GM12801 (cell line): ENCODE results near the gene CREB3L2.

Experiments used
- TF ChIP-seq, protein P1 (sequence below): IDR thresholded peaks from one replicate; pipeline ENCODE4 v1.5.1; 2011; ENCODE audit warnings: control low read depth; ENCODE audit not compliant: insufficient read length; ENCODE audit errors: extremely low read depth

Gene CREB3L2

DNA sequence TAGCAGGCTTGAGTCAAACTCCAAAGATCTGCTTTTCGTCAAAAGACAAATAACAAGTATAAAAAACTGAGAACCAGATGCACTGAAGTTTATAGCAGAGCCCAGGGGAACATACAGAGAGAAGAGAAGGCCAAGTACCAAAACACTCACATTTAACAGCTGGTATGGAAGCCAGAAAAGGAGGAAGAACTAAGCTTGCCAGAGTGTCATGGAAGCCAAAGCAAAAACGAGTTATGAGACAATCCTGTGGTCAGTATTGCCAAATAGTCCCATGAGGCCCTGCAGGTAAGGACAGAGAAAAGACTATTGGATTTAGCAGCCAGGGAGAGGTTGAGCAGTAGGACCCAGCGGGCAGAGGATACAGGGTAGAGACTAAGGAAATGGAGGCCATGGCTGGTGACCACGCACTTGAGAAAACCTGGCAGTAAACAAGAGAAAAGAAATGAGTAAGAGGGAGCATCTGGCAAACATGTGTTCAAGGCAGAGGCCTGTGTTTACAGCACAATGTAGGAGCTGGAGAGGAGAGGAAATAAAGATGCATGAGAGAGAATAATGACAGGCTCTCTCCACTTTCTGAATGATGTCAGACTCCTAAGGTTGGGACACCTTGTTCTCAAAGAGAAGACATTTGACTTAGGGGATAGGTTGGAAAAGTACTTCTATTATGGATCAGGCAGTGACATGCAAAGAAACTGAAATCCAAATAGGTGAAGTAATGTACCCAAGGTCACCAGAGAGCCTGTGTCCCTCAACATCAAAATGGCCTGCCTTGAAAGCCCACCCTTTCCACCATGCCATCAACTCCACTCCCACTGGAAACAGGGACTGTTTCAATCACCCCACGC, 9.1 kb downstream of the CREB3L2 start:
- TF ChIP-seq, protein P1, sequence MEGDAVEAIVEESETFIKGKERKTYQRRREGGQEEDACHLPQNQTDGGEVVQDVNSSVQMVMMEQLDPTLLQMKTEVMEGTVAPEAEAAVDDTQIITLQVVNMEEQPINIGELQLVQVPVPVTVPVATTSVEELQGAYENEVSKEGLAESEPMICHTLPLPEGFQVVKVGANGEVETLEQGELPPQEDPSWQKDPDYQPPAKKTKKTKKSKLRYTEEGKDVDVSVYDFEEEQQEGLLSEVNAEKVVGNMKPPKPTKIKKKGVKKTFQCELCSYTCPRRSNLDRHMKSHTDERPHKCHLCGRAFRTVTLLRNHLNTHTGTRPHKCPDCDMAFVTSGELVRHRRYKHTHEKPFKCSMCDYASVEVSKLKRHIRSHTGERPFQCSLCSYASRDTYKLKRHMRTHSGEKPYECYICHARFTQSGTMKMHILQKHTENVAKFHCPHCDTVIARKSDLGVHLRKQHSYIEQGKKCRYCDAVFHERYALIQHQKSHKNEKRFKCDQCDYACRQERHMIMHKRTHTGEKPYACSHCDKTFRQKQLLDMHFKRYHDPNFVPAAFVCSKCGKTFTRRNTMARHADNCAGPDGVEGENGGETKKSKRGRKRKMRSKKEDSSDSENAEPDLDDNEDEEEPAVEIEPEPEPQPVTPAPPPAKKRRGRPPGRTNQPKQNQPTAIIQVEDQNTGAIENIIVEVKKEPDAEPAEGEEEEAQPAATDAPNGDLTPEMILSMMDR: no peak

DNA sequence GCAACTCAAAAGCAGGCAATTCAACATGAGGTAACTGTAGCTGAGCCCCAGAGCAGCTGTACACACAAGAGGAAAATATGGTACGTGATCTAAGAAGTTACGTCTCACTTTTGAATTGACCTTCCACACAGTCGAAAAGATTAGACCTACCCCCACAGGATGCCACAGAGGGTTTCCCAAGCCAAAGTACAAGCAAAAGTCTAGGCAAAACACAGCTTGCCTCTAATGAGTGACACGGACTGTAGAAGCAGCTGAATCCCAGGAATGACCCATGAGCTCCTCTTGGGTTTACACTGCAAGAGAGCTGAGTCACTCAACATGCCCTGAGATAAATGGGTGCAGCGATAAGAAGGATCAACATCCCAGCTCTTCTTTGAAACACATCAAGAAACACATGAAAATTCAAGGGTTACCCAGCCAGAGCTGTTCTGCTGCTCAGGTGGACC, 9.8 kb downstream of the CREB3L2 start:
- TF ChIP-seq, protein P1: no peak

DNA sequence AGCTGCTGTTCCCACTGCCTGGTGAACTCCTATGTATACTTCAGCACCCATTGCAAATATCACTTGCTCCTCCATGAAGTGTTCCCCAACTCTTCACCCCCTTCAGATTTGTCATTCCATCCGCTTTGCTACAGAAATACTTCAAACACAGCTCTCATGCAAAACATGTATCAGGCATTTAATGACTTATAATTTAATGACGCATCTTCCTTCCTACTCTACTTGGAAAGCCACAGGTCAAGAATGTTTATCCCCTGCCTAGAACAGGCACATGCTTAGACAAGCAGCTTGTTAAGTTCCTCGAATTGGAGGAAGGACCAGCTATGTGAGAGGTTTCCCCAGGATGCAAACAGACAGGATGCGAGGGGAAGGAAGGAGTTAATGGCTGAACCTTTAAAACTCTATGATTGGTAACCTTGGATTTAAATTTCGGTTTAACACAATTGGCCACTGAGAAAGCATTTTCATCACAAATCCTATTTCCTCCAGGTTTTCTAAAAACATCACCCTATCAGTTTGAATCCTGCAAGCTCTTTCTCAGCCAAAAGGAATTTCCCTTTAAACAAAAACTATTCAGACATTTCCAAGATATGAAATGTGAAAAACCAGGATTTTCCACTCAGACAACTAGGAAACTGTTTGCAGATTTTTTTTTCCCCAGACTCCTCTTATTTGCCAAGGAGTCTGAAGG, 11.5 kb downstream of the CREB3L2 start:
- TF ChIP-seq, protein P1: no peak

DNA sequence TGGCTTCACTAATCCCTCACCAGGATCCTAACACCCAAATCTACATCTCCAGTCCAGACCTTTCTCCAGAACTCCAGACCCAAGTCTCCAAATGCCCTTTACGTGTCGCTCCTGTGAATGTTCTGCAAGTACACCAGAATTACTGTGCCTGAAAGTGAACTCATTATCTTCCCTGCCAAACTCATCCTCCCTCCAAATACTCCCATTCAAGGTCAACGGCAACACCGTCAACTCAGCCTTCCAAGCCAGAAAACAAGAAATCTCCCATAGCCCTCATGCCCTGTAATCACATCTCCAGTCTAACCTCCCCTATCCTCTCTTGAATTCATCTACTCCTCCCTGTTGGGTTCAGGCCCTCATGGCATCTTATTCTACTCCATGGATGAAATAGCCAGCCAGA, 12.3 kb downstream of the CREB3L2 start:
- TF ChIP-seq, protein P1: no peak

DNA sequence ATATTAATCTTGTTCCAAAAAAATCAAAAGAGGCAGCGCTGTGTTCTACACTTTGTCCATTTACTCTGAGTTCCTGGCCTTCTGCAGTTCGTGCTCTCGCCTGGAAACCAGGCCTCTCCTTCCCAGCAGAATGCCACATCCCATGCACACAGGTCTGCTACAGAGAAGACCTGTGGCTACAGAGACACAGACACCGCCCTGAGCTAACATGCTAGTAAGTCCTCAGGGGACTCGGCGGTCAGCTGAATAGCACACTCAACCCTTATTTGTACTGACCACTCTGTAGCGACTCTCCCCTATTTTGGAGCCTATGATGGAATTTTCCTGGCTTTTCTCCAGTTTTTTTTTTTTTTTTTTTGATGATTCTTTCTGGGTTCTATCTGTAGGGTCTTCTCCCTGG, 12.8 kb downstream of the CREB3L2 start:
- TF ChIP-seq, protein P1: no peak

DNA sequence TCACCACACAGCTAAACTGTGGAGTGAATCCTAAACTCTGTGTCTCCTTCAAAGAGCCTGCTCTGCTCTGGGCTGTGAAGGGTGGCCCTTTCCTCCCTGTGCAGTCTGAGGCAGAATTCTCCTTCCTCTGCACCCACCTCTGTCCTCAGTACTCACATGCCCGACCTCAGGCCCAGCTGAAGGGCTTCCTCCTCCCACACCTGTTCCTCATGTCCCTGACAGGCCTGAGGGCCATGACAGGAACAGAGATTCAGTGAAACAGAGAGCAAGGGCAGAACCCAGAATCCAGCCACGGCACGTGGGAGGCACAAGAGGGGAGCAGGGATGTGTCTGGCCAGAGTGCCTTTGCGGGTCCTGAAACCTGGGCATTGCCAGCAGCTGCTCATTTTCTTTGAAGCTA, 13.9 kb downstream of the CREB3L2 start:
- TF ChIP-seq, protein P1: no peak

DNA sequence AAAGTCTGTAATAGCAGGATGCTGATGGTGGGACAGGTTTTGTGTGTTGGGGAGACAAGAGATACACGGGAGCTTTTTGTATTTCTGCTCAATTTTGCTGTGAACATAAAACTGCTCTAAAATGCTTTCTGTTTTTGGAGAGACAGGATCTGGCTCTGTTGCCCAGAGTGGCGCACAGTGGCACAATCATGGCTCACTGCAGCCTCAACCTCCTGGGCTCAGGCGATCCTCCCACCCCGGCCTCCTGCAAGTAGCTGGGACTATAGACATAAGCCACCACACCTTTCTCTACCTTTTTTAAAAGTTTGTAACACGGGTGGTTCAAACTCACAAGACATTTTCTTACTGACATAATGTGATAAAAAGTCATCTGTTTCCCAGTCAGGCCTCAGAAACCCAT, 14.3 kb downstream of the CREB3L2 start:
- TF ChIP-seq, protein P1: no peak
